Body of pancreas (tissue), 4 donors: ENCODE results near the gene CHTOP. TPM values are rescaled to one million over a fixed set of nuclear protein-coding genes. Genes with fewer than 3 reads are reported as not detected.
A peak's percentile ranks its signal among the peaks of the same experiment; 100 is the strongest.
"Not testable (repeated sequence)": the region's sequence is repeated elsewhere in the genome, so short reads cannot be mapped to it uniquely, and the experiment has no call there.

Experiments used
- ATAC-seq: fragments of 150-250 bp; one replicate; pipeline ENCODE4 v1.9.1; 2016
- DNase-seq, 4 donors: peaks; one replicate each; pipeline ENCODE4 v3.0.0-alpha.2; 2019
- H3K27ac ChIP-seq, 4 donors: fragments of 200-600 bp; sonication (generic); 1 replicate in 3 of 4; 2 replicates in 1 of 4; pipeline versions ENCODE4 v1.5.1 to v1.6.1; 2016 to 2019; ENCODE audit warnings: mild to moderate bottlenecking in 1 of 4, mixed read lengths in 1 of 4, moderate library complexity in 1 of 4
- H3K27me3 ChIP-seq, 2 donors: fragments of 200-600 bp; sonication (generic); one replicate each; pipeline ENCODE4 v1.6.0; 2016; ENCODE audit warnings: mild to moderate bottlenecking in 1 of 2
- H3K36me3 ChIP-seq, 2 donors: fragments of 200-600 bp; sonication (generic); replicated peaks in 1 of 2; 2 replicates each; pipeline ENCODE4 v1.5.1; 2016; ENCODE audit warnings: low read depth in 2 of 2; ENCODE audit not compliant: insufficient read depth in 1 of 2
- H3K4me1 ChIP-seq: fragments of 200-600 bp; sonication (generic); one replicate; pipeline ENCODE4 v1.6.0; 2016
- H3K4me3 ChIP-seq, 2 donors: fragments of 200-600 bp; sonication (generic); 1 replicate in 1 of 2; 2 replicates in 1 of 2; pipeline ENCODE4 v1.5.1; 2016 to 2019
- H3K9me3 ChIP-seq, 3 donors: fragments of 200-600 bp; sonication (generic); 1 replicate in 2 of 3; 2 replicates in 1 of 3; pipeline ENCODE4 v1.5.1; 2016
- POLR2A ChIP-seq, 3 donors: fragments of 450-650 bp; IDR thresholded peaks; one replicate each; pipeline ENCODE4 v1.6.1; 2016; ENCODE audit warnings: antibody characterized with exemption in 3 of 3, mild to moderate bottlenecking in 2 of 3
- WGBS, 2 donors: methylation state at CpG; one replicate each; pipeline ENCODE4 v1.1.5; 2017; 5-methylcytosine and 5-hydroxymethylcytosine counted together
- intact Hi-C: fragments of 100-400 bp; cut with DNase I; formaldehyde crosslinking; loops from one replicate; pipeline ENCODE4 v1.15.1; 2023
- total RNA-seq, 2 donors: library from RNA; depleted of rRNA; stranded (reverse); fragments of >200 nt; gene quantifications; one replicate each; pipeline ENCODE4 v1.1.0, GENCODE V29; 2016
- TF ChIP-seq, protein P1 (sequence below), 7 experiments: fragments of 450-650 bp in 4 of 7; fragments of 200-600 bp in 3 of 7; sonication (generic) in 3 of 7; IDR thresholded peaks; one replicate each; pipeline ENCODE4 v1.5.1; 2016 to 2019; ENCODE audit warnings: antibody characterized with exemption in 7 of 7

The CHTOP gene
- total RNA-seq, 2 donors from 2014 or later = 62.3 to 68.0 TPM

GRCh38 chr1:153633161-153633753, 609 bp upstream of the CHTOP start:
- Histone ChIP-seq H3K4me3 (no peak overlapping the region), H3K27me3 (no peaks in the 10 kb centered on the region), H3K27ac (peak overlapping the region; percentile 99 to 100 (median 100)), H3K36me3 (no peaks in the 10 kb centered on the region), H3K9me3 (no peaks in the 10 kb centered on the region), H3K4me1 (peaks cover 39% of the 10 kb centered on the region)
- ATAC-seq (peak; percentile 30), DNase-seq (no peak)
- intact Hi-C loops = no loop called here
- no peak for TF ChIP-seq POLR2A (IDR thresholded peaks at IDR 0.05)
- TF ChIP-seq, protein P1, sequence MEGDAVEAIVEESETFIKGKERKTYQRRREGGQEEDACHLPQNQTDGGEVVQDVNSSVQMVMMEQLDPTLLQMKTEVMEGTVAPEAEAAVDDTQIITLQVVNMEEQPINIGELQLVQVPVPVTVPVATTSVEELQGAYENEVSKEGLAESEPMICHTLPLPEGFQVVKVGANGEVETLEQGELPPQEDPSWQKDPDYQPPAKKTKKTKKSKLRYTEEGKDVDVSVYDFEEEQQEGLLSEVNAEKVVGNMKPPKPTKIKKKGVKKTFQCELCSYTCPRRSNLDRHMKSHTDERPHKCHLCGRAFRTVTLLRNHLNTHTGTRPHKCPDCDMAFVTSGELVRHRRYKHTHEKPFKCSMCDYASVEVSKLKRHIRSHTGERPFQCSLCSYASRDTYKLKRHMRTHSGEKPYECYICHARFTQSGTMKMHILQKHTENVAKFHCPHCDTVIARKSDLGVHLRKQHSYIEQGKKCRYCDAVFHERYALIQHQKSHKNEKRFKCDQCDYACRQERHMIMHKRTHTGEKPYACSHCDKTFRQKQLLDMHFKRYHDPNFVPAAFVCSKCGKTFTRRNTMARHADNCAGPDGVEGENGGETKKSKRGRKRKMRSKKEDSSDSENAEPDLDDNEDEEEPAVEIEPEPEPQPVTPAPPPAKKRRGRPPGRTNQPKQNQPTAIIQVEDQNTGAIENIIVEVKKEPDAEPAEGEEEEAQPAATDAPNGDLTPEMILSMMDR (IDR thresholded peaks at IDR 0.05) = no peak
- 28 to 61% methylated on average over 18 of the region's 18 CpGs for WGBS, 2 donors

DNA sequence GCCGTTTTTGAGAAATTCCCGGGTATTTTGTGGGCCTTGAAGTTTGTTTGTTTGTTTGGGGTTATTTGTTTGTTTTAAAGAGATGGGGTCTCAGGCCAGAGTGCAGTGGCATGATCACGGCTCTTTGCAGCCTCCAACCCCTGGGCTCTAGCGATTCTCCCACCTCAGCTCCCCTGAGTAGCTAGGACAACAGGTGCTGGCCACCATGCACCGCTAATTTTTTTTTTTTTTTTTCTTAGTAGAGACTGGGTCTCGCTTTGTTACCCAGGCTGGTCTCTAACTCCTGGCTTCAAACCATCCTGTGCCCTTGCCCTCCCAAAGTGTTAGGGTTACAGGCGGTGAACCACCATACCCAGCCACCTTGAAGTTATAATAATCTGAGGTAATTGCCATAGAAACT, 2.0 kb downstream of the CHTOP start:
- intact Hi-C loops = no loop called here
- TF ChIP-seq, protein P1 (IDR thresholded peaks at IDR 0.05) = no peak
- TF ChIP-seq POLR2A (IDR thresholded peaks at IDR 0.05) = no peak
- no peaks in the 10 kb centered on the region for H3K27me3 ChIP-seq
- peak overlapping the region in 3 of 4 donors; percentile 99 to 100 (median 100) for H3K27ac ChIP-seq
- ATAC-seq = no peak
- peaks cover 9 to 14% of the 10 kb centered on the region in 2 donors for H3K36me3 ChIP-seq
- H3K9me3 ChIP-seq = no peaks in the 10 kb centered on the region
- DNase-seq = no peak
- 56 to 80% methylated on average over 7 of the region's 7 CpGs for WGBS, 2 donors
- peak overlapping the region in 1 of 2 donors; percentile 42 for H3K4me3 ChIP-seq
- H3K4me1 ChIP-seq = peaks cover 65% of the 10 kb centered on the region

- H3K4me3 ChIP-seq = no peak overlapping the region
- no peak for ATAC-seq
- H3K27me3 ChIP-seq = no peaks in the 10 kb centered on the region
- no peak for DNase-seq
- TF ChIP-seq, protein P1 (IDR thresholded peaks at IDR 0.05) = no peak
- no peak for TF ChIP-seq POLR2A (IDR thresholded peaks at IDR 0.05)
- intact Hi-C loops = no loop called here
- H3K9me3 ChIP-seq = no peaks in the 10 kb centered on the region
- H3K36me3 ChIP-seq = peaks cover 9 to 14% of the 10 kb centered on the region in 2 donors
- H3K27ac ChIP-seq = peak overlapping the region in 3 of 4 donors; percentile 99 to 100 (median 100)
- WGBS, 2 donors = 86 to 89% methylated on average over 9 of the region's 9 CpGs
- peaks cover 69% of the 10 kb centered on the region for H3K4me1 ChIP-seq
Observed at GRCh38 chr1:153636312-153636711, 2.4 kb downstream of the CHTOP start.

GRCh38 chr1:153638261-153638660, 4.4 kb downstream of the CHTOP start:
- Histone ChIP-seq H3K27me3 (no peaks in the 10 kb centered on the region), H3K9me3 (no peaks in the 10 kb centered on the region), H3K27ac (peak overlapping the region; percentile 6 to 100 (median 58)), H3K4me3 (no peak overlapping the region), H3K36me3 (peaks cover 9 to 28% of the 10 kb centered on the region in 2 donors), H3K4me1 (peaks cover 82% of the 10 kb centered on the region)
- intact Hi-C loops = no loop called here
- WGBS, 2 donors = 25 to 29% methylated on average over 6 of the region's 6 CpGs
- TF ChIP-seq POLR2A (IDR thresholded peaks at IDR 0.05) = no peak
- TF ChIP-seq, protein P1 (IDR thresholded peaks at IDR 0.05) = no peak
- ATAC-seq (no peak), DNase-seq (peak in 1 of 4 donors; percentile 35)

DNA sequence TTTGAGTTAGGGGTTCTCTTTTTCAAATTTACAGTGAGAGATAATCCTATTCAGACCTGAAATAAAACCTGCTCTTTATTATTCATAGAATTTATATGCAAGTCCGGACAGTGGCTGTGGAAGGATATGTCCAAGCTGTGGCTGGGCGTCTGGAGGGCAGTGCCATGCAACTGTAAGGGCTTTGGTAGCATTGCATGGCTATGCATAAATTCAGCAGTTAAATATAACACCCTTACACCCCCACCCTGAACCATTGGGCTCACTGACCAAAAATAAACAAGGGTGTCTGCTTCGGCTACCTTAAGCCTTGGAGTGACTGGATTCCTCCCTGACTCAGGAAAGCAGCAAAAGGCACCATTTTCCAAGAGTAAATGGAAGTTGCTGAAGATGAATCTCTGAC, 5.4 kb downstream of the CHTOP start:
- ATAC-seq = no peak
- Histone ChIP-seq H3K36me3 (peaks cover 9 to 30% of the 10 kb centered on the region in 2 donors), H3K27ac (peak overlapping the region in 1 of 4 donors; percentile 99), H3K27me3 (no peaks in the 10 kb centered on the region), H3K4me1 (peaks cover 88% of the 10 kb centered on the region), H3K4me3 (no peak overlapping the region), H3K9me3 (no peaks in the 10 kb centered on the region)
- DNase-seq = no peak
- WGBS, 2 donors = 87 to 89% methylated on average over 3 of the region's 3 CpGs
- intact Hi-C loops = no loop called here
- TF ChIP-seq, protein P1 (IDR thresholded peaks at IDR 0.05) = no peak
- TF ChIP-seq POLR2A (IDR thresholded peaks at IDR 0.05) = no peak

GRCh38 chr1:153640213-153640612, 6.3 kb downstream of the CHTOP start:
- ATAC-seq, DNase-seq, H3K9me3 ChIP-seq, H3K4me3 ChIP-seq, intact Hi-C loops, H3K27me3 ChIP-seq: not testable (repeated sequence)
- 94 to 95% methylated on average over 5 of the region's 5 CpGs for WGBS, 2 donors
- Histone ChIP-seq H3K4me1 (peaks cover 91% of the 10 kb centered on the region), H3K36me3 (peaks cover 14 to 33% of the 10 kb centered on the region in 2 donors), H3K27ac (peak overlapping the region in 1 of 4 donors; percentile 3)
